HepG2 (cell line): ENCODE measurements around the gene GPR17. TPM values are rescaled to one million over a fixed set of nuclear protein-coding genes. Genes with fewer than 3 reads are reported as not detected.

Experiments used
- ATAC-seq: fragments of 200-7000 bp; cut with Tn5 transposase; 3 replicates; pipeline ENCODE4 v1.9.1; 2020; ENCODE audit warnings: mild to moderate bottlenecking, moderate library complexity
- BruUV-seq: library from RNA; stranded (reverse); fragments of 400-500 nt; replicated peaks from 2 replicates; lab custom pipeline; 2021; lab: Mats Ljungman, UMichigan
- CTCF ChIA-PET: fragments of 300-600 bp; formaldehyde crosslinking; extraction: SDS; loops from one replicate; lab custom pipeline; 2021; ENCODE audit warnings: low total read pairs, inconsistent platforms, low intra/inter-chr PET ratio; lab: Yijun Ruan, JAX
- POLR2A ChIA-PET: fragments of 350-600 bp; sonication (Branson Sonifier 250); formaldehyde crosslinking; loops from one replicate; lab custom pipeline; 2020; ENCODE audit warnings: antibody characterized with exemption, inconsistent platforms; lab: Yijun Ruan, JAX
- DNase-seq: peaks from one replicate; pipeline ENCODE4 v3.0.0-alpha.2; 2015; ENCODE audit warnings: low spot score
- FAIRE-seq: peaks from 3 replicates; lab custom pipeline; 2011; peaks lifted over from hg19 to GRCh38; lab: Jason Lieb, UNC
- H2AFZ ChIP-seq: one replicate; pipeline ENCODE4 v1.6.1; 2011; ENCODE audit warnings: low read length, inconsistent platforms
- H3K27ac ChIP-seq: fragments of 300-600 bp; 3 replicates; pipeline ENCODE4 v1.8.0; 2011; ENCODE audit warnings: mixed run types, mild to moderate bottlenecking, mixed read lengths, low read length, inconsistent platforms; ENCODE audit not compliant: insufficient read depth; ENCODE audit errors: extremely low read length
- H3K27me3 ChIP-seq, 2 experiments: fragments of 200-600 bp in 1 of 2; 2 replicates in 1 of 2; 3 replicates in 1 of 2; pipeline versions ENCODE4 v1.6.0 to v1.8.0; 2011; ENCODE audit warnings: low read length in 2 of 2, mild to moderate bottlenecking in 2 of 2, moderate library complexity in 2 of 2, inconsistent platforms in 1 of 2; ENCODE audit not compliant: insufficient read depth in 2 of 2, control insufficient read depth in 1 of 2
- H3K36me3 ChIP-seq, 2 experiments: fragments of 200-600 bp in 1 of 2; replicated peaks in 1 of 2; 2 replicates in 1 of 2; 3 replicates in 1 of 2; pipeline versions ENCODE4 v1.5.1 to v1.8.0; 2011; ENCODE audit warnings: low read length in 2 of 2, inconsistent platforms in 1 of 2; ENCODE audit not compliant: insufficient read depth in 2 of 2, control insufficient read depth in 1 of 2
- H3K4me1 ChIP-seq: 2 replicates; pipeline ENCODE4 v1.5.1; 2012; ENCODE audit warnings: low read length, inconsistent platforms; ENCODE audit not compliant: insufficient read depth
- H3K4me2 ChIP-seq: 2 replicates; pipeline ENCODE4 v1.6.0; 2011; ENCODE audit warnings: low read depth, low read length, inconsistent platforms
- H3K4me3 ChIP-seq, 3 experiments: fragments of 200-600 bp in 1 of 3; sonication (generic), shearing (Covaris generic) in 1 of 3; replicated peaks in 1 of 3; 2 replicates each; pipeline ENCODE4 v1.5.1; 2011 to 2016; ENCODE audit warnings: low read length in 3 of 3, inconsistent platforms in 2 of 3, low read depth in 2 of 3, mild to moderate bottlenecking in 2 of 3, control low read depth in 1 of 3, mixed read lengths in 1 of 3; ENCODE audit not compliant: insufficient read depth in 1 of 3
- H3K79me2 ChIP-seq: one replicate; pipeline ENCODE4 v1.6.1; 2011; ENCODE audit warnings: low read length, inconsistent platforms; ENCODE audit not compliant: insufficient read depth
- H3K9ac ChIP-seq: 2 replicates; pipeline ENCODE4 v1.6.0; 2011; ENCODE audit warnings: mild to moderate bottlenecking, low read depth, low read length, inconsistent platforms; ENCODE audit not compliant: insufficient read depth
- H3K9me3 ChIP-seq: 2 replicates; pipeline ENCODE4 v1.5.1; 2012; ENCODE audit warnings: mild to moderate bottlenecking, low read length
- H4K20me1 ChIP-seq: 2 replicates; pipeline ENCODE4 v1.6.0; 2011; ENCODE audit warnings: inconsistent platforms, mild to moderate bottlenecking, low read length, moderate library complexity; ENCODE audit not compliant: insufficient read depth
- CREB1 ChIP-seq, 2 experiments: fragments of 450-650 bp in 1 of 2; IDR thresholded peaks; 2 replicates each; pipeline ENCODE4 v1.6.1; 2016 to 2017; ENCODE audit warnings: control low read depth in 1 of 2, mild to moderate bottlenecking in 1 of 2, missing compliant biosample characterization in 1 of 2, missing genetic modification characterization in 1 of 2
- GTF2F1 ChIP-seq: fragments of 150-350 bp; IDR thresholded peaks from 2 replicates; pipeline ENCODE4 v1.6.1; 2014; ENCODE audit warnings: low read length
- MEIS1 ChIP-seq: sonication (generic); formaldehyde crosslinking; IDR thresholded peaks from 2 replicates; pipeline ENCODE4 v1.9.0; 2021; ENCODE audit warnings: mild to moderate bottlenecking, missing genetic modification reagents, moderate library complexity, borderline replicate concordance
- MXD4 ChIP-seq: IDR thresholded peaks from 2 replicates; pipeline ENCODE4 v1.6.1; 2016; ENCODE audit warnings: mild to moderate bottlenecking, missing biosample characterization, missing genetic modification reagents
- ZNF224 ChIP-seq: sonication (generic); formaldehyde crosslinking; IDR thresholded peaks from 2 replicates; pipeline ENCODE4 v1.5.0; 2020; ENCODE audit warnings: mild to moderate bottlenecking, missing genetic modification reagents
- ZSCAN21 ChIP-seq: sonication (generic); formaldehyde crosslinking; IDR thresholded peaks from 2 replicates; pipeline ENCODE4 v1.8.0; 2022; ENCODE audit warnings: mild to moderate bottlenecking, missing genetic modification reagents, moderate library complexity, borderline replicate concordance
- WGBS: methylation state at CpG from one replicate; pipeline ENCODE4 v1.1.6; 2017; ENCODE audit warnings: low lambda C conversion rate; 5-methylcytosine and 5-hydroxymethylcytosine counted together
- in situ Hi-C: cut with HindIII; loops from 2 replicates; pipeline ENCODE4 v1.10.0; 2017; ENCODE audit warnings: low pct_unique_long_range_greater_than_20kb; ENCODE audit not compliant: extremely low pct_ligation_motif_present
- intact Hi-C: fragments of 100-400 bp; cut with micrococcal nuclease; formaldehyde crosslinking; loops from one replicate; pipeline ENCODE4 v1.10.0; 2022; ENCODE audit not compliant: unreplicated experiment
- polyA plus RNA-seq, 8 experiments: library from polyadenylated mRNA; depleted of rRNA in 3 of 8; stranded (reverse) in 7 of 8; unstranded in 1 of 8; fragments of >200 nt; fragmentation: Illumina TruSeq in 4 of 8; extraction: Trizol in 4 of 8; gene quantifications; 2 replicates each; pipeline versions ENCODE4 v1.2.1 to v1.2.3, GENCODE V29; 2011 to 2016; ENCODE audit warnings: low read depth in 4 of 8, missing spikeins in 1 of 8, mixed read lengths in 1 of 8; ENCODE audit not compliant: insufficient read depth in 1 of 8
- total RNA-seq, 5 experiments: library from RNA; depleted of rRNA; stranded (reverse); fragments of >200 nt; fragmentation: Illumina TruSeq; extraction: Trizol; gene quantifications; 2 replicates each; pipeline ENCODE4 v1.2.3, GENCODE V29; 2016; ENCODE audit warnings: low read depth in 1 of 5
- TF ChIP-seq, protein P1 (sequence below): sonication (generic); formaldehyde crosslinking; IDR thresholded peaks from 2 replicates; pipeline ENCODE4 v1.4.0; 2020; ENCODE audit warnings: missing genetic modification reagents, borderline replicate concordance
- TF ChIP-seq, protein P2 (sequence below): sonication (generic); formaldehyde crosslinking; IDR thresholded peaks from 2 replicates; pipeline ENCODE4 v1.8.0; 2022; ENCODE audit warnings: missing genetic modification reagents, mild to moderate bottlenecking, moderate library complexity, borderline replicate concordance

GPR17 gene
- total and polyA plus RNA-seq, 2 of the 13 experiments (the other 11 are each of a cell fraction or from before 2014, with no cell fraction given) = not detected

DNA sequence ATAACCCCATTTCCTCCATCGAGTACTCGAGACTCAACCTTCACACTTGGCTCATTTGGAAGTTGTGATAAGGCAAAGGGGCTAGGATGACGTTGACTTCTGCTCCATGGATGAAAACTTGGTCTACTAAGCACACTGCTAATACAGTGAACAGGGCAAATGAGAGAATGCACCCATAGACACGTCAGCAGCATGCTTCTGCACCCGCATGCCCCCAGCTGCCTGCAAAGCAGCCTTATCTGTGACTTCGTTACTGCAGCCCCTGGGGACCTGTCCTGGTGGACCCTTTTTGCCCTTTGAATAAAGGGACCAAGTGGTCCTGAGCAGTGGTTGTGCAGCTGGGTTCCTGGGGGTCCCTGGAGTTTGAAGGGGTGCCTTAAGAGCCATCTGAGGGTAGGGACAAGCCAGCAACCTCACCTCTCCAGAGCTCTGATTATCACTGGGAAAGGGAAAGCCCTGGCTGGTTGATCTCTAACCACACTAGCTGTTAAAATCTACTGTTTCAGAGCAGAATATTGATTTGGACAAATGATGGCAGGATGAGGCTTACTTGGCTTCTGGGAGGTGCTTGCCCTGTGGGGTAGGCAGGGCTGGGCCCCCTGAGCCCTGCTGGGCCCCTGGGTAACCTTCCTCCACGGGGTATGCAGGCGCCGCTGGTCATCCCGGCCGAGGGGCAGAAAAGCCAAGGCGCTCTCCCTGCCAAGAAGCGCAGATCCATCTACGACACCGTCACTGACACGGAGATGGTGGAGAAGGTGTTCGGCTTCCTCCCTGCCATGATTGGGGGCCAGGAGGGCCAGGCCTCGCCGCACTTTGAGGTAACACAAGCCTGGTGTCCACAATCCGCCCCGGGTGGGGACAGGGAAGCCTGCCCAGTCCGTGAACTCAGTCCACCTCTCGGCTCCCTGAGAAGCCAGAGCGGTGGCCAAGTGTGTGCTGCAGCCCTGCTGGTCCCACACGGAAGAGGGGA, 37.6 kb upstream of the GPR17 start:
- ChIA-PET CTCF (no interaction called here), POLR2A (no interaction called here)
- Histone ChIP-seq H3K4me1 (no peaks in the 10 kb centered on the region), H3K27ac (no peak overlapping the region), H3K4me3 (no peak overlapping the region), H3K4me2 (no peak overlapping the region), H3K27me3 (peaks cover 14 to 90% of the 10 kb centered on the region in 2 experiments)
- ATAC-seq = peak; percentile 20; the same call in 2 of the 3 replicates
- TF ChIP-seq MXD4 = no peak
- no peak for TF ChIP-seq GTF2F1
- TF ChIP-seq ZSCAN21 = no peak
- TF ChIP-seq MEIS1 (CRISPR knock-in tag) = no peak
- TF ChIP-seq CREB1 (IDR thresholded peaks at IDR 0.05) = peak; percentile 19; the same call in 1 of the 2 replicates
- no peak for TF ChIP-seq CREB1 (CRISPR knock-in tag; IDR thresholded peaks at IDR 0.05)
- TF ChIP-seq, all 625 proteins: peak for 1
- H3K36me3 ChIP-seq = no peaks in the 10 kb centered on the region
- BruUV-seq = no TSS peak
- H3K79me2 ChIP-seq = no peaks in the 10 kb centered on the region
- no peaks in the 10 kb centered on the region for H3K9me3 ChIP-seq
- intact Hi-C loops = no loop called here
- H4K20me1 ChIP-seq = no peaks in the 10 kb centered on the region
- no peak overlapping the region for H3K9ac ChIP-seq
- no peak overlapping the region for H2AFZ ChIP-seq
- DNase-seq (no peak), FAIRE-seq (no peak)
- 35% methylated on average over 14 of the region's 25 CpGs for WGBS
- in situ Hi-C loops = no loop called here

DNA sequence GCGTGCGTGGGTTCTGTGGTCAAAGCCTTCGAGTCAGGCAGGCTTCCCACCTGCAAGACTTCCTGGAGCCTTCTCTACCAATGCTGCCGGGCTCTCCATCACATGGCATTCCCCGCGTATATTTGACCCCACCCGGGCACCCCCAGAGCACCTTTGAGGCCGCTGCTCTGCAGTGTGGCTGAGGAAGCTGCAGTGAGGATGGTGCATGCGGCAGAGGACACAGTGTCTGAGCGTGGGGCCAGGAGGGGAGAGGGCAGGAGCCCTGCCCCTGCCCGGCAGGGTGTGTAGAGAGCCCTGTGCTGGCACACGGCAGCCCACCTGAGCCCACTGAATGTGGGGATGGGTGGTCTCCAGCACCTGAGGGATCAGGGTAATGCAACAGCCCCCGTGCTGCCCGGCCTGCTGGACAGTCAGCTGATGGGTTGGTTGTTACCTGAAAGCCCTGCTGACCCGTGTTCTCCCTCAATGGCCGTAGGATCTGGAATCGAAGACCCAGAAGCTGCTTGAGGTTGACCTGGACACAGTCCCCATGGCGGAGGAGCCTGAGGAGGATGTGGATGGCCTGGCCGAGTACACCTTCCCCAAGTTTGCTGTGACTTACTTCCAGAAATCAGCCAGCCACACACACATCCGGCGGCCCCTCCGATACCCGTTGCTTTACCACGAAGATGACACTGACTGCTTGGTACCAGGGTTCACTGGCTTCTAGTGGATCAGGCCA, 36.8 kb upstream of the GPR17 start:
- Histone ChIP-seq H3K9ac (no peak overlapping the region), H3K27ac (no peak overlapping the region), H3K9me3 (no peaks in the 10 kb centered on the region), H3K79me2 (no peaks in the 10 kb centered on the region), H4K20me1 (no peaks in the 10 kb centered on the region), H3K27me3 (peaks cover 14 to 97% of the 10 kb centered on the region in 2 experiments), H3K36me3 (no peaks in the 10 kb centered on the region), H3K4me2 (no peak overlapping the region), H2AFZ (no peak overlapping the region), H3K4me1 (no peaks in the 10 kb centered on the region), H3K4me3 (no peak overlapping the region)
- ChIA-PET POLR2A (no interaction called here), CTCF (no interaction called here)
- WGBS = 52% methylated on average over 19 of the region's 24 CpGs
- no TSS peak for BruUV-seq
- FAIRE-seq (no peak), DNase-seq (no peak), ATAC-seq (peak; percentile 18)
- intact Hi-C loops (no loop called here), in situ Hi-C loops (no loop called here)
- TF ChIP-seq, protein P1, sequence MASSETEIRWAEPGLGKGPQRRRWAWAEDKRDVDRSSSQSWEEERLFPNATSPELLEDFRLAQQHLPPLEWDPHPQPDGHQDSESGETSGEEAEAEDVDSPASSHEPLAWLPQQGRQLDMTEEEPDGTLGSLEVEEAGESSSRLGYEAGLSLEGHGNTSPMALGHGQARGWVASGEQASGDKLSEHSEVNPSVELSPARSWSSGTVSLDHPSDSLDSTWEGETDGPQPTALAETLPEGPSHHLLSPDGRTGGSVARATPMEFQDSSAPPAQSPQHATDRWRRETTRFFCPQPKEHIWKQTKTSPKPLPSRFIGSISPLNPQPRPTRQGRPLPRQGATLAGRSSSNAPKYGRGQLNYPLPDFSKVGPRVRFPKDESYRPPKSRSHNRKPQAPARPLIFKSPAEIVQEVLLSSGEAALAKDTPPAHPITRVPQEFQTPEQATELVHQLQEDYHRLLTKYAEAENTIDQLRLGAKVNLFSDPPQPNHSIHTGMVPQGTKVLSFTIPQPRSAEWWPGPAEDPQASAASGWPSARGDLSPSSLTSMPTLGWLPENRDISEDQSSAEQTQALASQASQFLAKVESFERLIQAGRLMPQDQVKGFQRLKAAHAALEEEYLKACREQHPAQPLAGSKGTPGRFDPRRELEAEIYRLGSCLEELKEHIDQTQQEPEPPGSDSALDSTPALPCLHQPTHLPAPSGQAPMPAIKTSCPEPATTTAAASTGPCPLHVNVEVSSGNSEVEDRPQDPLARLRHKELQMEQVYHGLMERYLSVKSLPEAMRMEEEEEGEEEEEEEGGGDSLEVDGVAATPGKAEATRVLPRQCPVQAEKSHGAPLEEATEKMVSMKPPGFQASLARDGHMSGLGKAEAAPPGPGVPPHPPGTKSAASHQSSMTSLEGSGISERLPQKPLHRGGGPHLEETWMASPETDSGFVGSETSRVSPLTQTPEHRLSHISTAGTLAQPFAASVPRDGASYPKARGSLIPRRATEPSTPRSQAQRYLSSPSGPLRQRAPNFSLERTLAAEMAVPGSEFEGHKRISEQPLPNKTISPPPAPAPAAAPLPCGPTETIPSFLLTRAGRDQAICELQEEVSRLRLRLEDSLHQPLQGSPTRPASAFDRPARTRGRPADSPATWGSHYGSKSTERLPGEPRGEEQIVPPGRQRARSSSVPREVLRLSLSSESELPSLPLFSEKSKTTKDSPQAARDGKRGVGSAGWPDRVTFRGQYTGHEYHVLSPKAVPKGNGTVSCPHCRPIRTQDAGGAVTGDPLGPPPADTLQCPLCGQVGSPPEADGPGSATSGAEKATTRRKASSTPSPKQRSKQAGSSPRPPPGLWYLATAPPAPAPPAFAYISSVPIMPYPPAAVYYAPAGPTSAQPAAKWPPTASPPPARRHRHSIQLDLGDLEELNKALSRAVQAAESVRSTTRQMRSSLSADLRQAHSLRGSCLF (CRISPR knock-in tag) = no peak
- TF ChIP-seq, protein P2, sequence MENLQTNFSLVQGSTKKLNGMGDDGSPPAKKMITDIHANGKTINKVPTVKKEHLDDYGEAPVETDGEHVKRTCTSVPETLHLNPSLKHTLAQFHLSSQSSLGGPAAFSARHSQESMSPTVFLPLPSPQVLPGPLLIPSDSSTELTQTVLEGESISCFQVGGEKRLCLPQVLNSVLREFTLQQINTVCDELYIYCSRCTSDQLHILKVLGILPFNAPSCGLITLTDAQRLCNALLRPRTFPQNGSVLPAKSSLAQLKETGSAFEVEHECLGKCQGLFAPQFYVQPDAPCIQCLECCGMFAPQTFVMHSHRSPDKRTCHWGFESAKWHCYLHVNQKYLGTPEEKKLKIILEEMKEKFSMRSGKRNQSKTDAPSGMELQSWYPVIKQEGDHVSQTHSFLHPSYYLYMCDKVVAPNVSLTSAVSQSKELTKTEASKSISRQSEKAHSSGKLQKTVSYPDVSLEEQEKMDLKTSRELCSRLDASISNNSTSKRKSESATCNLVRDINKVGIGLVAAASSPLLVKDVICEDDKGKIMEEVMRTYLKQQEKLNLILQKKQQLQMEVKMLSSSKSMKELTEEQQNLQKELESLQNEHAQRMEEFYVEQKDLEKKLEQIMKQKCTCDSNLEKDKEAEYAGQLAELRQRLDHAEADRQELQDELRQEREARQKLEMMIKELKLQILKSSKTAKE = no peak
- no peak for TF ChIP-seq ZNF224
